ENCODE data around the gene VSIR.

VSIR gene

DNA sequence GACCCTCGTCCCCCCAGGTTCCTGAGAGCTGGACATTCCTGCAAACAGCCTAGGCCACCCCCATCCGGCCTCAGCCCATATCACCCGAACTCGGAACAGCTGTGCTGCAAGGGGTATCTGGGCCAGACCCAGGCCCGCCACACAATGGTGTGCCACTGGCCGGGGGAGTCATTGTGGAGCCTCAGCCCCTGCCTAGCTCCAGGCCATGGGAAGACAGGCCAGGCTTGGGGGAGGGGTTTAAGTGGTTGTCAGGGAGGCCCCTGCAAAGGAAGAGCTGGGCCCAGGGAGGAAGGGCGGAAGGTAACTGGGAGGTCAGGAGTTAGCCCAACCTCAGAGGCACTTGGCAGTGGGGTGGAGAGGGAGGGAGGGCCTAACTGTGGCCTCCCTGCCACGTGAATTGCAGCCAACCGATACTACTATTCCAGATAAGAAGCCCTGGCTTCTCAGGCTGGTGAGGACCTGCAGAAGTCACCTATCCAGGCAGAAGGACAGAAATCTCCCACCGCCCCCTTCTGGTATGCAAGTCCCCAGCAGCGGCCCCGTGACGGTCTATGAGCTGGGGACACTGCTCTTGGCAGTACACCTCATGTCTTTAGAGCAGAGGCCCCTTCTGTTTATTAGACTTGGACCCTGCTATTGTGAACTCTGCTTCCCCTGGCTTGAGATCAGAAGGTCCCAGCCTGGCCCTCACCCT lies 26.8 kb downstream of the VSIR start:
- DNase-seq: no peak

DNA sequence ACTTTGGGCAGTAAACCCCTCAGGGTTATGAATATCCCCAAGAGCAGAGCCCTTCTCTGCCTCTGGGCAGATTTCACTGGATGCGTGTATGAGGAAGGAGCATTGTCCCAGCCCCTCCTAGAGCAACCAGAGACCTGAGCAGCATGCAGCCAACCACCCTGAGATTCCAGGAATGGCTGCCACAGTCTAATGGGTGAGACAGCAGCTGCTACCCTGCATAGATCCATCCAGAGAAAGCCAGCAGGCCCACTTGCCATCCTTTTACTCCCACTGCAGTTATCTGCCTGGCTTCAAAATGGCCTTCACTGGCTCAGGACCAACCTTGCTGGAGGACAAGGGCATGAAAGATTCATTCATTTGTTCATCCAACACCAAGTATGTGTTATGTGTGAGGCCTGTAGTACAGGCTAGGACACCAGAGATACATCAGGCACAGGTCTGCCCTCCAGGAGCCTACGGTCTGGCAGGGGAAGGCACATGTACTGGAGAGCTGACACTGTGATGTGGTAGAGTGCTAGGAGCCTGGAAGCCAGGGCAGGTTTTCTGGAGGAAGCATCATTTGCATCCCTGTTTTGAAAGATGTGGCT lies 27.6 kb downstream of the VSIR start:
- DNase-seq: no peak

DNA sequence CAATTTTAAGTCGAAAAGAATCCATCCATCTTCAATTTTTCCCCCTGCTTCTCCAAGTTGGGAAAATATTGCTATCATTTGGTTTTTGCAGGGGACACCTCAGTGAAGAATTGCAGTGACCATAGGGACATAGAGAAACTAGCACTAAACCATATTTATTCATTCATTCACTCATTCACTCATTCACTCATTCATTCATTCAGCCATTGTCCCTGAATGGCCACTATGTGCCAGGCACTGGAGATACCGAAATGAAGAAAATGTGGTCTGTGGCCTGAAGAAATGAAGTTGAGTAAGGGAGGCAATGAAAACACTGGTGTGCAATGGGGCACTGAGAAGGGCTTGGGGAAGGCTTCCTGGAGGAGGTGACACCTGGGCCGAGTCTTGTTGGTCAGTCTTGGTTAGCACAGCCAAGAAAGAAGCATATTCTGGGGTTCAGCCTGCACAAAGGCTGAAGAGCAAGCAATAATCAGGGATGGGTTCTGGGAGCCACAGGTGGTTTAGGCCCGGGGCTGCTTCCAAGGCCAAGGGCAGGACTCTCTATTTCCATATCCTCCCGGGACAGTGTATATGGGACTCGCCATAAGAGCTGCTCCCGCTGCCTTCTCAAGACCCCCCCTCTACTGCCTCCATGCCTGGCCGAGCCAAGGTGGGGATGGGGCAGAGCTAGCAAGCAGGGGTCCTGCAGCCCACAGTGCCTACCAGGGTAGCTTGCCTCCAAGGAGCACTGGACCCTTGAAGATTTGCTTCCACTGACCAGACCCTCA lies 28.2 kb downstream of the VSIR start:
- no peak for DNase-seq

DNA sequence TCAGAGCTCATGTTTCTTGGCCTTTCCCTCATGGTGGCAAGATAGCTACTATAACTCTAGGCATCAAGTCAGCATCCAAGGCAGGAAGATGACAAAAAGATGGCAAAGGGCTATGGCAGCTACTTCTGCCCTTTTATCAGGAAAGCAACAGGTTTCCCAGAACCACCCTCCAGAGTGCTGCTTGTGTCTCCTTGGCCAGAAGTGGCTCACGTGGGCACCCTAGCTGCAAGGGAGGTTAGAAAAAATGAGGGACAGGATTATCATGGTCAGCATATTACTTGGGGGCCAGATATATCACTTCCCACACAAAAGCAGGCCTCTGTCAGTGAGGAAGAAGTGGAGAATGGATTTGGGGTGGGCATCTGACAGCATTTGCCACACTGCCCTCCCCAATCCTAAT lies 29.5 kb downstream of the VSIR start:
- no peak for DNase-seq

DNA sequence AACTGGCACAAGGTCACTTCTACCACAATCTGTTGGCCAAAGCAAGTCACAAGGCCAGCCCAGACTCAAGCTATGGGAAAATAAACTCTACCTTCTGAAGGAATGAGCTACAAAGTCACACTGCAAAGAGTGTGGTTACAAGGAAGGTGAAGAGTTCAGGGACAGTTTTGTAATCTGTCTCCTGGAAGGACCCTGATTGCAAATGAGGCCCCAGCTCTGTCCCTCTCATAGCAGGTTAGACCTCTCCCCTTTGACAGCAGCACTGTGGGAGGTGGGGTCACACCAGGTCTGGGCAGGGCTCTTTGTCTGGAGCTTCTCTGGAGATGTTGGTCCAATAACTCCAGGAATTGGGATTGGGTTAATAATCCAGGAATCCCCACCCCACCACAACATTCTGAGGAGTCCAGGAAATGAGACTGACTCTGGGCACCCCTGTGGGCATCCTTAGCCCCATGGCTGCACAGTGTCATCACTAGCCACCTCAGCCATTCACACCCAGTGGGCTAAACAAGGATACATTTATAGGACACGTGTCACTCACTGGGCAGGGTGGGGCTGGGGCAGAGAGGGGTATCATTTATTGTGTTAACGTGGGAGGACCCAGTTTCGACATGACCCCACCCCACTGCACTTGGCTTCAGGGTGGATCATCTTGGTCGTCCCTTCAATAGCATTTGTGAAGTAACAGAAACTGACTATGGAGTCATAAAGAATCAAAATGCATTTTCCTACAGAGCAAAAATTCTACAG lies 30.1 kb downstream of the VSIR start:
- no peak for DNase-seq

DNA sequence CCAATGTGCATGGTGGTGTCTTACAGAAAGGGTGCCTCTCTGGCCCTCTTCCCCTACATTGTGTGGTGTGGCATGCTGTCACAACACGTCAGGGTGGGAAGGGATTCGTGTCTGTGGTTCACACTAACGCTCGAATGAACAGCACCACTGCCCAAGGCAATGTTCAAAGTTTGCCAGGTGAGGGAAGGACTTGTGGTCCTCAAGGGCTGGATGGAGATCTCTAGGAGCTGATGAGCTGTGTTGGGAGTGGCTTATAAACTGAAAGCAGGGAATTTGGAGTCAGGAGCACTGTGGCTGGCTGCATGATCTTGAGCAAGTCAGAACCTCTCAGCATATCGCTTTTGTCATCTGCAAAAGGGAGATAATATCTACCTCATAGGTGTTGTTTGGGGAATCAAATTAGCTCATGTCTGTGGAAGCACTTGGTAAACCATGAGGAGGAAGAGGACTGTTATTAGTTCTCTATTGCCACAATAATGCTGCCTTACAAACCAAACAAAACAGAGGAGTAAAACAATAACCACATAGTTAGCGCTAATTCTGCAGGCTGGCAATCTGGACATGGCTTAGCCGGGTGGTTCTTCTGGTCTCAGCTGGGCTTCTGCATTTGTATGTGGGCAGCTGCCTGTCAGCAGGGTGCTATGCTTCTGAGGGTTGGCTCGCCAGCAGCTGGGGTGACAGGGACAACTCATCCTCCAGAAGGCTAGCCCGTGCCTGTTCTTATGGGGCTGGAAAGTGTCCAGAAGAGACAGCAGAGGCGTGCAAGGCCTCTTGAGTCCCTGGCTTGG lies 30.8 kb downstream of the VSIR start:
- peak; percentile 42 for DNase-seq

DNA sequence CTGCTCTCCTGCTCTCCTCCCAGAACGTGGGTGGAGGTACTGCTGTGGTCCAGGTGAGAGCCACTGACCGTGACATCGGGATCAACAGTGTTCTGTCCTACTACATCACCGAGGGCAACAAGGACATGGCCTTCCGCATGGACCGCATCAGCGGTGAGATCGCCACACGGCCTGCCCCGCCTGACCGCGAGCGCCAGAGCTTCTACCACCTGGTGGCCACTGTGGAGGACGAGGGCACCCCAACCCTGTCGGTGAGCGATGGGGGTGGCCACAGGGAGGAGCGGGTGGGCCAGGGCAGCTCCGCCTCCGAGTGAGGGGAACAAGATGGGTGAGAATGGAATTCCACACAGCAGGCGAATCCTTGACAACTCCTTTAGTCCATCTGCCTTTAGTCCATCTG lies 31.6 kb downstream of the VSIR start:
- no peak for DNase-seq

DNA sequence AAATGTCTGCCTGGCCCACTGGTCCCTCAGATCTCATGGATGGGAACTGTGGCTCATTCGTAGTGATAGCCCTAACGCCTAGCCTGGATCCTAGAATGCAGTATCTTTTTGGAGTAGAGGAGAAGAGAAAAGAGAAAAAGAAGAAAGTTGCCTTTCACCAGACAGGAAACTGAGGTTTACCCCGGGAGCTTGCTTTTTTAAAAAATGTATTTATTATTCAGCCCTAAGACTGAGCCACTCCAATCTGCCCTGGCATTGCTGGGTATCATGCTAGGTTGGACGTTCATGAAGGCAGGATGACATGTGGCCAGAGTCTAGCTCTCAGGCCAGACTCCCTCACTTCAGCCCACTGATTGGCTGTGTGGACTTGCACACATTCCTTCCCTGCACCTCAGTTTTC lies 32.3 kb downstream of the VSIR start:
- DNase-seq: no peak

DNA sequence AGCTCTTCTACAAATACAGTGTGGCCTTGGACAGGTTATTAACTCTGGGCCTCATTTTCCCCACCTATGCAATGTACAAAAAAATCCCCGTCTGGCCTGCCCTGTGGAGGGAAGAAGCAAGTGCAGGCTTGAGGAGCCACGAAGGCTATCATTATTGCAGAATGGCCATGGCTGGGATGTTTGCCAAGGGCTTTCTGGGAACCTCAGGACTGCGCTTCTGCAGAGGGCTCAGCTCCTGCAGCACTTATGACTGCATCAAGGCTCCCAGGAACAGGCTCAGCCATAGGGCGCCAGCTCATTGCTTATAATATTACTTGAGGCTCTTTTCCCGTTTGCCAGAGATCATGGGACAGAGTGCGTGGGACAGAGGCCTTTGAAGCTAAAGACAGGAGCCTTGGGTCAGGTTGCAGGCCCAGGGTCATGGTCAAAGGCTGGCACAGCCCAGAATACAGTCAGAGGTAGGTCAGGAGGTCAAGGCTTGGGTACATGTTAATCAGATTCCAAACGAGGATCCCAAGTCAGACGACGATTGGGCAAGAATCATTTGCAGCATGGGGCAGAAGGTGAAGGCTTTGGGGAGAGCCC lies 33.2 kb downstream of the VSIR start:
- no peak for DNase-seq

DNA sequence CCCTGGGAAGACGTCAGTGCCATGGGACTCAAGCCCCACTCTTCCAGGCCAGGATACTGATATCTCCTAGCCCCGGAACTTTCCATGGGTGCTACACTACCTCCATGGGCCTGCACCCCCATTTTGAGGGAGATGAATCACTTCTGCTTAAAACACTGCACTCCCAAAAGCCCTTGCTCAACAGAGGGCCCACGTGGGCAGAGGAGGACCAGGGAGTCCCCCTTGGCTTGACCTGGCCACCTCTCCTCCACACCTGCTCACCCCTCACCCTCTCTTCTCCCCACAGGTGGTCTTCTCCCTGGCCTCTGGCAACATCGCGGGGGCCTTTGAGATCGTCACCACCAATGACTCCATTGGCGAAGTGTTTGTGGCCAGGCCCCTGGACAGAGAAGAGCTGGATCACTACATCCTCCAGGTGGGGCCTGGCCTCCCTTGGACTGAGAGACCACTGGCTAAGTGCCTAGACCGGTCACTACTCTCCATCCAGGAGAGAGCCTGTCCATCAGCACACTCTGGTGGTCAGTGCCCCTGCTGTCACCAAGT lies 33.9 kb downstream of the VSIR start:
- no peak for DNase-seq

DNA sequence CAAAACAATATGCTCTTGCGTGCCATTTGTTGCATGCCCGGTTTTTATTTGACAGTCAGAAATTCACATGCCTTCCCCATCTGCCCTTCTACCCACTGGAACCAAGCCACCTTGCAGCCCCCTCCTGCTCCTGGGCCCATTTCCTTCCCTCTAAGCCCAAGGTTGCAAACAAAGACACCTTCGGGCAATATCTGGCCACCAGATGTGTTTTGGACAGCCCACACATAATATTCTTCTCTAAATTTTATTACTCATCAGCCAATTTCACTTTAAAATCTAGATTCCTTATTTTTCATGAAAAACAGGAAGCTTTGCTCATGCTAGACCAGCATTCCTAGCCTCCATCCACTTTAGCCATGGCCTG lies 35.5 kb downstream of the VSIR start:
- DNase-seq: no peak

DNA sequence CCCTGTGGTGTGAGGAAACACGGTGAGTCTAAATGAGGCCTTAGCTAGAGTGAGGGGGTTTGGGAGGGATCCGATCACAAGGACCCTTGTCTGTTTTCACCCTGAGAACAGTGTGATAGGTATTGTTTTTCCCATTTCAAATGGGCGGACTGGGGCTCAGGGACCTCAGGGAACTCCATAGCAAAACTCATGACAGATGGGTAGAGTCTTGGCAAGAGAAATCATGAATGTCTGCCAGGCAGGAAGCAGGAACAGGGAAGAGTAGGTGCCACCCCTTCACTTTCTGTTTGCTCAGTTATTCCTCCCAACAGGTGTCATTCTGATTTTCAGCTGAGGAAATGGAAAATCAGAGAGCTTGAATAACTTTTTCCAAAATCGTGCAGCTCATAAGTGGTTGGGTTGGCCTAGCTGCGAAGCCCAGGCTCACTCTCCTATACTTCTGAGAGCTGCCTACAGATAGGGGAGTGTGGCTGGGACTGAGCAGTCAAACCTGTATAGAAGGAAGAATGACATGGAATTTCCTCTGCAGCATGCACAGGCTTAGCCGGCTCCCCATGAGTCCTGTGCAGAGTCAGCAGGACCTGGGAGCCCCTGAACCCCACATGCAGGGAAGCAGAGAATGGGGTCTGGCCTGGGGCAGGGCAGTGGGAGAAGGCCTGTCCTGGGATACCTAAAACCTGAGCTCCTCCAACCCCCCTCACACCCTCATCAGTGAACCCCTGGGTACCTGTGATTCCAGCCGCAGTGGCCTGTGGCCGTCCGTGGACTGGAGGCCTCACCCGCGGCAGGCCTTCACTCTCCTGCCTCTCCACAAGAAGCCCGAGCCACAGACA lies 36.1 kb downstream of the VSIR start:
- no peak for DNase-seq

DNA sequence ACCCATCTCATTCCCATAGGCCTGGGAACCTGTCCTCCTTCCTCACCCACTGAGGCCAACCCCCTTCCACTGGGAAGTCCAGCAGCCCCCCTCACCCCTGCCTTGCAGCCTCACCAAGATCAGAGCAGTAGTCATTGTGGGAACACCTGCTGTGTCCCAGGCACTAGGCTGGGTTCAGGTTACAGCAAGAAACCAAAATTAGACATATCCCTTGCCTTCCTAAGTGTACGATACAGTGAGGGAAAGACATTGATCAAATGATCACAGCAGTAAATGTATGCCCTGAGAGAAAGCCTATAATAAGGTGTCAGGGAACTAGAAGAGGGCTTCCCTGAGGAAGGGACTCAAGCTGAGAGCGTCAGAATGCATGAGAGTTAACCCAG lies 36.8 kb downstream of the VSIR start:
- DNase-seq: no peak

DNA sequence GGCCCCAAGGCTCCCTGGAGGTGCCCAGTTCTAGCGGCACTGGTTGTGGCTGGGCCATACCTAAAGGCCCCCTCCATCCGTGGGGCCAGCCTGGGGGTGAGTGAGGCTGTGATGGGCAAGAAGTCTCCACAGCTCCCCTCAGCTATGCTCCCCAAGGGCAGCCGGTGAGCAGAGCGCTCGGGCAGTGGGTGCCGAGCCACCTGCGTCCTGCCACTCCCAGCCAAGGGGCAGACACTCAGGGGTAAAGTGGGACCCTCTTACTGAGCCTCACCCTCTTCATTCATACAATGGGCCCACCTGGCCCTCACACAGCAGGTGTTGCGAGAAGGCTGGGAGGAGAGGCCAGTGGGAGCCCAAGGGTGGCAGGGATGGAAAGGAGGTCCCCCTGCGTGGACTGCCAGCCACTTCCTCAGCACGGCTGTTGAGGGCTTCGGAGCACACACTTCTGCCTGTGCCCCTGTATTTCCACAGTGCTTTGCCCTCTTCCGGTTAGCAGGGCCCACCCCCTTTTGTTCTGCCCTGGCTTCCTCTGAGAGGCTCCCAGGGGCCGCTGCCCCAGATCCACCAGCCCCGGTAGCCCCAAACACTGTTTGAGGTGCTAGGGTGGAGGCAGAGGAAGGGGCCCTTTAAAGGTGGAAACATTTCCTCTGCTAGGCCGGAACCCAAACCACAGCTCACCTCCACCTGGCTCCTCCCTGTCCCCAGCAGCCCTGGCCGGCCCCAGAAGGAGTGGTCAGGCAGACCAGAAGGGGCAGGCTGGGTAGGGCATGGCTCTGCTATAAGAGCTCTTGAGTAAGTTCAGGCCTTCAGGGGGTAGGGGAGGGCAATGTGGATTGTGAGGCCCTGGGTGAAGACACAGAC lies 37.4 kb downstream of the VSIR start:
- DNase-seq: peak; percentile 68

DNA sequence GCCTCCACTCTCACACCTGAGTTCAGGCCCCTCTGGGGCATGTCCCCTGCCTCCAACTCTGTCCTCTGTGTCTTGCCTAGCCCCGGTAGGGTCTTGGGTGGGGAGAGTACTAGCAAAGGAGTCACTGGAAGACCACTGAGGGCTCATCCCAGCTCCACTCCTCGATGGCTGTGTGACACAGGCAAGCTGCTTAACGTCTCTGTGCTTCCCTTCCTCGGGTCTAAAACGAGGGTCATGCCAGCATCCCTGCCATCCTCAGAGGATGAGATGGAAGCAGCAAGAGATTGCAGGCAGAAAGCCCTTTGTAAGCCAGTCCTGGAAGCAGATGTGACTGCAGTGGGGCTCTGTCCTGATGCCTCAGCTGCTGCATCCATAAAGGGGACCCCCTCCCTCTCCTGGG lies 38.5 kb downstream of the VSIR start:
- DNase-seq: no peak

DNA sequence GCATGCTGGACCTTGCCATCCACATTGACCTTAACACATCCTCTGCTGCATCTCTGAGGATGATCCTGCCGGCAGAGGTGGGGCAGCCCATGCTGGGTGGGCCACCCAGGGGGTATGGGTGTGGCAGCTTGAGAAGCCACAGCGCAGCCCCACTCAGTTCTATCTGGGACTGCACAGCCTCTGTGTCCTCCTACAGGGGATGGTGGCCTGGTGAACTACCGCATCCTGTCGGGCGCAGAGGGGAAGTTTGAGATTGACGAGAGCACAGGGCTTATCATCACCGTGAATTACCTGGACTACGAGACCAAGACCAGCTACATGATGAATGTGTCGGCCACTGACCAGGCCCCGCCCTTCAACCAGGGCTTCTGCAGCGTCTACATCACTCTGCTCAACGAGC lies 41.5 kb downstream of the VSIR start:
- DNase-seq: no peak

DNA sequence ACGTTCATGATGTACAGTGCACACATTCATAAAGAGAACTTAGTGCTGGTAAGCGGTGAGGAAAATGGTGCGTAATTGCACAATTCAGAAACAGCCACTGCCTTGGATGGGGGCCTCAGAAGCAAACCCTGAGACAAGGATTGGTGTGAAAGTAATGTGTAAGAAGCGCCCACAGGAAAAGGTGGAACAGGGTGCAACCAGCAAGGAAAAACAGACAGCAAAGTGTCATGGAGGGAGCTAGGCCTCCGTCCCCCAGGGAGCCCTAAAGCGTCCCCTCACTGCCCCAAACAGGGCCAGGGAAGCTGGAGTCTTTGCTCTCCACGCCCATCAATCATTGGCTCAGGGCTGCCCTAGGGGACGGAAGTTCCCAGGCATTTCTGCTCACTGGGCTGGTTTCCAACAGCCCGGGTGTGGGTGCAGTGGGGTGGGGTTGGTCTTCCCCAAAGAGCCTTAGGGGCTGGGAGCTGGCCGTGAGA lies 44.1 kb downstream of the VSIR start:
- no peak for DNase-seq

DNA sequence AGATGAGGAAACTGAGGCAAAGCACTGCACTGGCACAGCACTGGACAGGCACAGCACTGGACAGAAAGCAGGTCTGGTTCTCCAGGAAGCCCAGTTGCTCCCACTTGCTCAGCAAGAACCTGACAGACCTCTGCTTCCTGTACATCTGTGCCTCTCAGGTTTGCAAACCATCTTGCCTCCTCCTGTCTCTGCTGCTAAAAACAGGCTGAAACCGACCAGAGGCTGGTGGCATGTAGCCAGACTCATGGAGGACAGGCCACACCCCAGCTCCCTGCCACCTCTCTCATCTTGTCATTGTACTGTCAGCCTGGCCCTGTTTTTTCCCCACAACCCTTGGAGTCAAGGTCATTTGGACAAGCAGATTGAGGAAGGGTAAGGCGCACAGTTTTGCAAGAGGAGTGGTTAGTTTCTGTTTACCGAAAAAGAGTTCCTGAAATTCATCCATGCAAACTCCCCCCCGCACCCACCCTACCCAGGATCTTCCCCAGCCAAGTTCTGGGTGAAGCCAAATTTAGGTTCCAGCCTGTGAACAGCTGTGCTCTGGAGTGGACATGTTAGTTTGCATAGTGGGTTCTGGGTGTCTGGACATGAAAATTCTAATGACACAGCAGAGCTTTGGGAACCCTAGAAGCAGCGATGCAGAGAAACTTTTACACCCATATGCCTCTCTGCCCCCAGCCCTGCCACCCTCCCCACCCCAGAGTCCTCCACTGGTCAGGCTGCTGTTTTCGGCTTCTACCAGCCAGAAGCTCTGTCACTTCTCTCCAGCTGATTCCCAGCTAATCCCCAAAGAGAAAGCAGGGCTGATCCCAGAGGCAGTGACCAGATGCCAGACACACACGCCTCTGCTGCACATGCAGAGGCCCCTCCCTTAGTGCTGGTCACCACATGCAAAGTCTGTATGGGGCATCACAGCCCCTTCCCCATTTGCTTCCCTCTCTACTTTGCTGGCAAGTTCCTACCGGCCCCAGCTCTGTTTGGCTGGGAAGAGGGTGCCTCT lies 45.3 kb downstream of the VSIR start:
- DNase-seq: peak; percentile 83

Measured in central memory CD4-positive, alpha-beta T cell (primary cell).